Measurements from ENCODE around the gene TAGLN2. TPM values are rescaled to one million over a fixed set of nuclear protein-coding genes. Genes with fewer than 3 reads are reported as not detected.

The TAGLN2 gene
- total and polyA plus RNA-seq, 9 donors = 84.2 to 251 (median 201) TPM

DNA sequence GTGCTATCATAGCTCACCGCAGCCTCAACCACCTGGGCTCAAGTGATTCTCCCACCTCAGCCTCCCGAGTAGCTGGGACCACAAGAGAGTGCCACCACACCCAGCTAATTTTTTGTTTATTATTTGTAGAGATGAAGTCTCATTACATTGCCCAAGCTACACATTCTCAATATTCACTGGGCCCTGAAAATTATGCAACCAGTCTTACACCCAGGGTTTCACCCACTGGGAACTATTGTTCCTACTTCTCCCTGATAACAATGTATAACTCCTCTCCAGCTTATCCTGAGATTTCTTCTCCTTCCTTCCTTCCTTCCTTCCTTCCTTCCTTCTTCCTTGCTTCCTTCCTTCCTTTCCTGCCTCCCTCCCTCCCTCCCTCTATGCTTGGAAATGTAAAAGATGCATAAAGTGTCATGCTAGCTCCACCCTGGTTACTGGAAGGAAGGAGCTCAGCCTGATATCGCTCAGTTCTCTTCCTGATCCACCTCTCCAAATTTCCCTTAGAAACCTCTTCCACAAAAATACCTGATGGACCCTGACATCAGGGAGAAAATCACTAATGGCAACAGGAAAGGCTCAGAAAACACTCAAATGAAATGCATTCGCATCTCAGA, 51.7 kb downstream of the TAGLN2 start:
- Histone ChIP-seq H3K27ac (ENCODE audit: low read length) (no peak overlapping the region), H3K9me3 (replicated peaks; ENCODE audit: control insufficient read depth, low read depth, low read length) (no peaks in the 10 kb centered on the region), H3K27me3 (ENCODE audit: control insufficient read depth, insufficient read depth, low read length) (peaks cover 9% of the 10 kb centered on the region), H3K4me1 (ENCODE audit: control insufficient read depth, insufficient read depth, low read length) (peaks cover 4% of the 10 kb centered on the region), H3K4me3 (ENCODE audit: low read length) (no peak overlapping the region), H3K36me3 (ENCODE audit: control insufficient read depth, insufficient read depth, low read length) (no peaks in the 10 kb centered on the region)
- DNase-seq = no peak
- no CpG with 5 or more reads among the region's 4 CpGs for WGBS (ENCODE audit: insufficient coverage)

DNA sequence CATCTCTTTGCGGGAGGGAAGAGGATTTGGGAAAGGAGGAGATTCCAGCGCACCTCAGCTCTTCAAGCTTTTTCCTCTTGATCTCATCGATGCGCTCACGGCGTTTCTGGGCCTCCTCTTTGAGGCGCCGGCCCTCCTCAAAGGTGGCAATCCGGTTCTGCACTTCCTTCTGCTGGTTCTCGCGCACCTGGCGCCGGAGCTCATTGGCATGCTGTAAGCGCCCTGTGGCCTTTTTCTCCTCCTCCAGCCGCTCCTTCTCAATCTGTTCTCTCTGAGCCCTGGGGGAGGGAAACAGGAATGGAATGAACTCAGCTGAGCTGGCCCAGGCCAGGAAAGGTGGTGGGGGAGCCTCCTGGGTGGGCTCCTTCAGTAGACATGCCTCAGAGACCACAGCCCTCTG, 52.4 kb downstream of the TAGLN2 start:
- Histone ChIP-seq H3K36me3 (ENCODE audit: control insufficient read depth, insufficient read depth, low read length) (no peaks in the 10 kb centered on the region), H3K4me3 (ENCODE audit: low read length) (no peak overlapping the region), H3K27ac (ENCODE audit: low read length) (no peak overlapping the region), H3K27me3 (ENCODE audit: control insufficient read depth, insufficient read depth, low read length) (peaks cover 9% of the 10 kb centered on the region), H3K4me1 (ENCODE audit: control insufficient read depth, insufficient read depth, low read length) (peaks cover 11% of the 10 kb centered on the region), H3K9me3 (replicated peaks; ENCODE audit: control insufficient read depth, low read depth, low read length) (no peaks in the 10 kb centered on the region)
- 89% methylated on average over 7 of the region's 15 CpGs for WGBS (ENCODE audit: insufficient coverage)
- DNase-seq = no peak

DNA sequence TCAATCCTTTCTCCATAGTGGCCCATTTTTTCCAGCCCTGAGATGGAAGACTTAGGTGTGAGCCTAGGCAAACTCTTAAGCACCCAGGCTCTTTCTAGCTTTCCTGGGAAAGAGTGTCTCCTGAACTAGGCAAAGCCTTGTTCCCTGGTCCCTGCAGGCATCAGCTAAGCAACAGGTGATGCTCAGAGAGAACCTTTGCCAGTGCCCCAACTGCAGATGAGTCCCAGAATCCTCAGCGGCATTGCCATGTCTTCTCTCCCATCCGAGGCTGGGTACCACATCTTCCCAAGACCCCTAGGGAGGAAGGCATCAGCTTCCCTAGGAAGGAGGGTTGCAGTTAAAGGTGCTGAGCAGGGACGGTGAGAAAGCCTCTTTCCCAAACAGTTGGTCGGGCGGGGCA, 54.6 kb downstream of the TAGLN2 start:
- H3K9me3 ChIP-seq (replicated peaks; ENCODE audit: control insufficient read depth, low read depth, low read length) = no peaks in the 10 kb centered on the region
- peaks cover 9% of the 10 kb centered on the region for H3K27me3 ChIP-seq (ENCODE audit: control insufficient read depth, insufficient read depth, low read length)
- no peaks in the 10 kb centered on the region for H3K36me3 ChIP-seq (ENCODE audit: control insufficient read depth, insufficient read depth, low read length)
- 66% methylated on average over 3 of the region's 5 CpGs for WGBS (ENCODE audit: insufficient coverage)
- H3K27ac ChIP-seq (ENCODE audit: low read length) = no peak overlapping the region
- peaks cover 26% of the 10 kb centered on the region for H3K4me1 ChIP-seq (ENCODE audit: control insufficient read depth, insufficient read depth, low read length)
- no peak overlapping the region for H3K4me3 ChIP-seq (ENCODE audit: low read length)
- no peak for DNase-seq

DNA sequence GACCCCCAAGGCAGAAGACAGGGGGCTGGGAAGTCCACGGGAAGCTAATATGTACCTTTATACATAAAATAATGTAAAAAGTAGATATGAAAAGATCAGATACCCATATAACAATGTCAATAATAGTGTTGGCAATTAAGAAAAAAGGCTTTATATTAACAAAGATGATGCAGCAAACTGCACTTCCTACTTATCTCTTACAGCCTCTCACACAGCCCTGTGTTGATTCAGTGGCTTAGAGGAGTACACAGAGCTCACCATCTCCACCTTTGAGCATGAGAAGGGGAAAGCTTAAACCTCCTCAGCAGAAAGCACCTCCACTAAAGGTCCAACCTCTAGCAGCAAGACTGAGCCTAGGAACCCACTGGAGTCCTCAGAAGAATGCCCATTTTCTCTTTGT, 55.7 kb downstream of the TAGLN2 start:
- no peak for DNase-seq
- peaks cover 26% of the 10 kb centered on the region for H3K4me1 ChIP-seq (ENCODE audit: control insufficient read depth, insufficient read depth, low read length)
- H3K27me3 ChIP-seq (ENCODE audit: control insufficient read depth, insufficient read depth, low read length) = peaks cover 9% of the 10 kb centered on the region
- no CpG with 5 or more reads among the region's 1 CpG for WGBS (ENCODE audit: insufficient coverage)
- no peak overlapping the region for H3K4me3 ChIP-seq (ENCODE audit: low read length)
- no peaks in the 10 kb centered on the region for H3K36me3 ChIP-seq (ENCODE audit: control insufficient read depth, insufficient read depth, low read length)
- no peak overlapping the region for H3K27ac ChIP-seq (ENCODE audit: low read length)
- no peaks in the 10 kb centered on the region for H3K9me3 ChIP-seq (replicated peaks; ENCODE audit: control insufficient read depth, low read depth, low read length)

DNA sequence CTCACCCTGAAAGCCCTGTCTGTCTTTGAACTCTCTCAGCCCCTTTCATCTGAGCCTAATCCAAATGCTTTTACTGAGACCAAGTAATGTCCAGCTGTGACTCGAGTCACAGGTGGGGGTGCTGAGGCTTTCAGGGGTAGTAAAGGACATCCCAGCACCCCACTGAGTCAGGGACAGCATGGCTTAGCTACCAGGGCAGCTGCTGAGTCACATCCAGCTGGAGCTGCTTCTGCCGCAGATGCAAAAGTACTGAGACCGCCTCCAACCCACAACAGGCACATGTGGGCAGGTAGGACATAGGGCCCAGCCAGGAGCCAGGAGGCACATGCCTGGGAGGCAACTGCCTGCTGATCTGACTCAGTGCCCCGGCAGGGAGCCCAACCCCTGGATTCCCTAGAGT, 56.1 kb downstream of the TAGLN2 start:
- no peaks in the 10 kb centered on the region for H3K36me3 ChIP-seq (ENCODE audit: control insufficient read depth, insufficient read depth, low read length)
- no peak overlapping the region for H3K4me3 ChIP-seq (ENCODE audit: low read length)
- H3K27ac ChIP-seq (ENCODE audit: low read length) = no peak overlapping the region
- no peak for DNase-seq
- WGBS (ENCODE audit: insufficient coverage) = 40% methylated on average over 1 of the region's 4 CpGs
- no peaks in the 10 kb centered on the region for H3K9me3 ChIP-seq (replicated peaks; ENCODE audit: control insufficient read depth, low read depth, low read length)
- peaks cover 26% of the 10 kb centered on the region for H3K4me1 ChIP-seq (ENCODE audit: control insufficient read depth, insufficient read depth, low read length)
- H3K27me3 ChIP-seq (ENCODE audit: control insufficient read depth, insufficient read depth, low read length) = peaks cover 9% of the 10 kb centered on the region

DNA sequence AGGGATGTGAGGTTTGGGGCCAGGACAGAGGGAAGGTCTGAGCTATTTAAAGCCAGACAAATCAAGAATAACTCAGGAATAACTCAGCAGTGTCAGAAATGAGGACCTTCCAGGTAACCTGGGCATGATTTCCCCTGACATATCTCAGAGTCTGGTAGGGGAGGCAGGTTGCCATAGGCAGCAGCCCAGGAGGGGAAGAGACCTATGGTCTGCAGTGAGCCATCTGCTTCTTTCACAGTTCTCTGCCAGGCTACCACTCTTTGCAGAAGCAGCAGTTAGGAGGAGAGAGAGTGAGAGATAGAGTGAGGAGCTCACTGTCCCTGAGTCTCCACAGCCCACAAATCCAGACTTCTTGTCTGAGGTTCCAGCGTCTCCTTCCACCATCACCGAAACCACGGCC, 56.5 kb downstream of the TAGLN2 start:
- WGBS (ENCODE audit: insufficient coverage) = 60% methylated on average over 1 of the region's 3 CpGs

More for the DNA sequence above, 56.5 kb downstream of the TAGLN2 start:
- Histone ChIP-seq H3K36me3 (ENCODE audit: control insufficient read depth, insufficient read depth, low read length) (no peaks in the 10 kb centered on the region), H3K27me3 (ENCODE audit: control insufficient read depth, insufficient read depth, low read length) (peaks cover 9% of the 10 kb centered on the region), H3K4me1 (ENCODE audit: control insufficient read depth, insufficient read depth, low read length) (peaks cover 26% of the 10 kb centered on the region), H3K9me3 (replicated peaks; ENCODE audit: control insufficient read depth, low read depth, low read length) (no peaks in the 10 kb centered on the region), H3K4me3 (ENCODE audit: low read length) (no peak overlapping the region), H3K27ac (ENCODE audit: low read length) (no peak overlapping the region)
- no peak for DNase-seq

Other genes with a start within 250 kb of the TAGLN2 start
- gene CRP, start 210.9 kb downstream of the TAGLN2 start, total RNA-seq = not detected
- gene CRP, start 210.9 kb downstream of the TAGLN2 start, polyA plus RNA-seq (ENCODE audit: insufficient read depth in 1 of 8, insufficient read length in 8 of 8, low replicate concordance in 1 of 8) = not detected
- gene DUSP23, start 144.5 kb downstream of the TAGLN2 start, total RNA-seq = 12.1 TPM
- gene DUSP23, start 144.5 kb downstream of the TAGLN2 start, polyA plus RNA-seq (ENCODE audit: insufficient read depth in 1 of 8, insufficient read length in 8 of 8, low replicate concordance in 1 of 8) = 1 to 10 TPM; 5.2 to 8.5 (median 7.8) TPM
- gene FCRL6, start 123.1 kb downstream of the TAGLN2 start, total RNA-seq = not detected
- under 1 TPM in 4 of 8 donors, not detected in 4; 0.08 to 0.17 (median 0.11) TPM for gene FCRL6, start 123.1 kb downstream of the TAGLN2 start, polyA plus RNA-seq (ENCODE audit: insufficient read depth in 1 of 8, insufficient read length in 8 of 8, low replicate concordance in 1 of 8)
- gene SLAMF8, start 98.6 kb downstream of the TAGLN2 start, total RNA-seq = 0.27 TPM
- gene SLAMF8, start 98.6 kb downstream of the TAGLN2 start, polyA plus RNA-seq (ENCODE audit: insufficient read depth in 1 of 8, insufficient read length in 8 of 8, low replicate concordance in 1 of 8) = 1 to 10 TPM in 1 of 8 donors, under 1 TPM in 7; 0.19 to 1.5 (median 0.46) TPM
- gene VSIG8, start 62.9 kb downstream of the TAGLN2 start, total RNA-seq = not detected
- not detected for gene VSIG8, start 62.9 kb downstream of the TAGLN2 start, polyA plus RNA-seq (ENCODE audit: insufficient read depth in 1 of 8, insufficient read length in 8 of 8, low replicate concordance in 1 of 8)
- gene CFAP45, start 25.3 kb downstream of the TAGLN2 start, total RNA-seq = 0.22 TPM
- gene CFAP45, start 25.3 kb downstream of the TAGLN2 start, polyA plus RNA-seq (ENCODE audit: insufficient read depth in 1 of 8, insufficient read length in 8 of 8, low replicate concordance in 1 of 8) = under 1 TPM; 0.18 to 0.54 (median 0.44) TPM
- gene IGSF9, start 20.1 kb upstream of the TAGLN2 start, total RNA-seq = 0.13 TPM
- gene IGSF9, start 20.1 kb upstream of the TAGLN2 start, polyA plus RNA-seq (ENCODE audit: insufficient read depth in 1 of 8, insufficient read length in 8 of 8, low replicate concordance in 1 of 8) = 1 to 10 TPM in 3 of 8 donors, under 1 TPM in 5; 0.29 to 5.9 (median 0.73) TPM
- not detected for gene SLAMF9, start 28.7 kb upstream of the TAGLN2 start, total RNA-seq
- not detected for gene SLAMF9, start 28.7 kb upstream of the TAGLN2 start, polyA plus RNA-seq (ENCODE audit: insufficient read depth in 1 of 8, insufficient read length in 8 of 8, low replicate concordance in 1 of 8)
- 3.6 TPM for gene PIGM, start 106.5 kb upstream of the TAGLN2 start, total RNA-seq
- 1 to 10 TPM; 4.3 to 6.6 (median 5.3) TPM for gene PIGM, start 106.5 kb upstream of the TAGLN2 start, polyA plus RNA-seq (ENCODE audit: insufficient read depth in 1 of 8, insufficient read length in 8 of 8, low replicate concordance in 1 of 8)
- gene KCNJ10, start 144.7 kb upstream of the TAGLN2 start, total RNA-seq = 0.35 TPM
- 1 to 10 TPM in 1 of 8 donors, under 1 TPM in 7; 0.30 to 1.6 (median 0.65) TPM for gene KCNJ10, start 144.7 kb upstream of the TAGLN2 start, polyA plus RNA-seq (ENCODE audit: insufficient read depth in 1 of 8, insufficient read length in 8 of 8, low replicate concordance in 1 of 8)
- 0.09 TPM for gene KCNJ9, start 156.0 kb upstream of the TAGLN2 start, total RNA-seq
- gene KCNJ9, start 156.0 kb upstream of the TAGLN2 start, polyA plus RNA-seq (ENCODE audit: insufficient read depth in 1 of 8, insufficient read length in 8 of 8, low replicate concordance in 1 of 8) = under 1 TPM in 7 of 8 donors, not detected in 1; 0.04 to 0.16 (median 0.09) TPM
- 15.4 TPM for gene IGSF8, start 173.1 kb upstream of the TAGLN2 start, total RNA-seq
- 10 to 100 TPM; 17.7 to 26.2 (median 22.1) TPM for gene IGSF8, start 173.1 kb upstream of the TAGLN2 start, polyA plus RNA-seq (ENCODE audit: insufficient read depth in 1 of 8, insufficient read length in 8 of 8, low replicate concordance in 1 of 8)
- 55.0 TPM for gene ATP1A2, start 190.3 kb upstream of the TAGLN2 start, total RNA-seq
- 10 to 100 TPM; 44.6 to 85.6 (median 59.4) TPM for gene ATP1A2, start 190.3 kb upstream of the TAGLN2 start, polyA plus RNA-seq (ENCODE audit: insufficient read depth in 1 of 8, insufficient read length in 8 of 8, low replicate concordance in 1 of 8)
- gene ATP1A4, start 226.1 kb upstream of the TAGLN2 start, total RNA-seq = 0.44 TPM
- 1 to 10 TPM in 7 of 8 donors, under 1 TPM in 1; 0.96 to 3.4 (median 1.5) TPM for gene ATP1A4, start 226.1 kb upstream of the TAGLN2 start, polyA plus RNA-seq (ENCODE audit: insufficient read depth in 1 of 8, insufficient read length in 8 of 8, low replicate concordance in 1 of 8)